Tibial nerve (tissue), 4 donors: Measurements from ENCODE around the gene ZNRF3. TPM values are rescaled to one million over a fixed set of nuclear protein-coding genes. Genes with fewer than 3 reads are reported as not detected.

Source experiments
- DNase-seq, 2 donors: peaks; one replicate each; pipeline ENCODE4 v3.0.0-alpha.2; 2019; ENCODE audit warnings: low spot score in 2 of 2
- H3K27ac ChIP-seq, 4 donors: fragments of 200-600 bp; sonication (generic) in 3 of 4; one replicate each; pipeline ENCODE4 v1.5.1; 2017 to 2019; ENCODE audit warnings: mild to moderate bottlenecking in 1 of 4
- H3K27me3 ChIP-seq, 2 donors: fragments of 200-600 bp; sonication (generic) in 1 of 2; one replicate each; pipeline versions ENCODE4 v1.5.1 to v1.6.0; 2017 to 2019
- H3K36me3 ChIP-seq, 3 donors: fragments of 200-600 bp; sonication (generic); one replicate each; pipeline ENCODE4 v1.5.1; 2018 to 2019
- H3K4me1 ChIP-seq, 4 donors: fragments of 200-600 bp; sonication (generic) in 3 of 4; one replicate each; pipeline ENCODE4 v1.5.1; 2017 to 2019
- H3K4me3 ChIP-seq, 4 donors: fragments of 200-600 bp; sonication (generic) in 3 of 4; one replicate each; pipeline ENCODE4 v1.5.1; 2017 to 2019; ENCODE audit warnings: mild to moderate bottlenecking in 1 of 4, moderate library complexity in 1 of 4
- H3K9me3 ChIP-seq, 4 donors: fragments of 200-600 bp; sonication (generic) in 3 of 4; one replicate each; pipeline ENCODE4 v1.5.1; 2017 to 2019
- CTCF ChIP-seq, 5 experiments: fragments of 200-600 bp in 3 of 5; fragments of 450-650 bp in 2 of 5; sonication (generic) in 3 of 5; IDR thresholded peaks; one replicate each; pipeline ENCODE4 v1.5.1; 2016 to 2019; ENCODE audit warnings: antibody characterized with exemption in 5 of 5, mild to moderate bottlenecking in 3 of 5, moderate library complexity in 2 of 5
- EP300 ChIP-seq, 2 donors: sonication (generic); formaldehyde crosslinking; IDR thresholded peaks; one replicate each; pipeline ENCODE4 v1.6.1; 2017; ENCODE audit warnings: antibody characterized with exemption in 2 of 2, mild to moderate bottlenecking in 1 of 2
- POLR2A ChIP-seq, 2 donors: fragments of 450-650 bp; IDR thresholded peaks; one replicate each; pipeline ENCODE4 v1.6.1; 2017; ENCODE audit warnings: antibody characterized with exemption in 2 of 2, mild to moderate bottlenecking in 2 of 2, moderate library complexity in 2 of 2
- WGBS, 2 donors: methylation state at CpG; one replicate each; pipeline ENCODE4 v1.1.5; 2018; 5-methylcytosine and 5-hydroxymethylcytosine counted together
- total RNA-seq, 4 donors: library from RNA; depleted of rRNA; stranded (reverse); fragments of >200 nt; gene quantifications; one replicate each; pipeline ENCODE4 v1.1.0, GENCODE V29; 2016

The ZNRF3 gene
- total RNA-seq, 4 donors from 2014 or later: 18.0 to 37.9 (median 23.5) TPM

GRCh38 chr22:29065468-29066190 is 182.3 kb downstream of the ZNRF3 start:
- H3K27me3 ChIP-seq: no peaks in the 10 kb centered on the region
- no peak for DNase-seq
- TF ChIP-seq CTCF (IDR thresholded peaks at IDR 0.05) (no peak), EP300 (IDR thresholded peaks at IDR 0.05) (no peak), POLR2A (IDR thresholded peaks at IDR 0.05) (no peak)
- WGBS, 2 donors: 53 to 59% methylated on average over 7 of the region's 7 CpGs
- H3K4me1 ChIP-seq: no peaks in the 10 kb centered on the region
- H3K36me3 ChIP-seq: no peaks in the 10 kb centered on the region
- H3K4me3 ChIP-seq: no peak overlapping the region
- H3K9me3 ChIP-seq: no peaks in the 10 kb centered on the region
- no peak overlapping the region for H3K27ac ChIP-seq

GRCh38 chr22:29069463-29069862 is 186.1 kb downstream of the ZNRF3 start:
- no peak overlapping the region for H3K27ac ChIP-seq
- TF ChIP-seq CTCF (IDR thresholded peaks at IDR 0.05) (no peak), EP300 (IDR thresholded peaks at IDR 0.05) (no peak)
- no peaks in the 10 kb centered on the region for H3K36me3 ChIP-seq
- H3K4me1 ChIP-seq: peaks cover 0 to 31% (median 20%) of the 10 kb centered on the region in 4 donors
- WGBS, 2 donors: 62 to 78% methylated on average over 4 of the region's 4 CpGs
- H3K9me3 ChIP-seq: no peaks in the 10 kb centered on the region
- no peak overlapping the region for H3K4me3 ChIP-seq
- no peak for DNase-seq
- no peaks in the 10 kb centered on the region for H3K27me3 ChIP-seq

GRCh38 chr22:29070490-29070889 is 187.1 kb downstream of the ZNRF3 start:
- Histone ChIP-seq H3K36me3 (no peaks in the 10 kb centered on the region), H3K27ac (no peak overlapping the region), H3K27me3 (no peaks in the 10 kb centered on the region), H3K9me3 (no peaks in the 10 kb centered on the region), H3K4me3 (no peak overlapping the region), H3K4me1 (peaks cover 0 to 37% (median 20%) of the 10 kb centered on the region in 4 donors)
- WGBS, 2 donors: 94 to 95% methylated on average over 4 of the region's 4 CpGs
- no peak for TF ChIP-seq POLR2A (IDR thresholded peaks at IDR 0.05)
- no peak for TF ChIP-seq EP300 (IDR thresholded peaks at IDR 0.05)
- no peak for TF ChIP-seq CTCF (IDR thresholded peaks at IDR 0.05)
- DNase-seq: no peak

- TF ChIP-seq POLR2A (IDR thresholded peaks at IDR 0.05) (no peak), EP300 (IDR thresholded peaks at IDR 0.05) (no peak), CTCF (IDR thresholded peaks at IDR 0.05) (no peak)
- WGBS, 2 donors: 3 to 7% methylated on average over 25 to 59 of the region's 60 CpGs
- DNase-seq: no peak
- Histone ChIP-seq H3K4me1 (peaks cover 0 to 37% (median 20%) of the 10 kb centered on the region in 4 donors), H3K27me3 (no peaks in the 10 kb centered on the region), H3K4me3 (peak overlapping the region; percentile 24 to 92 (median 47)), H3K9me3 (no peaks in the 10 kb centered on the region), H3K36me3 (no peaks in the 10 kb centered on the region), H3K27ac (peak overlapping the region in 3 of 4 donors; percentile 33 to 59 (median 43))
These were observed 188.1 kb downstream of the ZNRF3 start for GRCh38 chr22:29071261-29072045.
